OCI-LY3 (cell line): ENCODE data around the gene PADI3.
"Not testable (repeated sequence)": the region's sequence is repeated elsewhere in the genome, so short reads cannot be mapped to it uniquely, and the experiment has no call there.

Source experiments
- H2AFZ ChIP-seq: fragments of 200-600, 300-600 bp; shearing (Covaris generic); 2 replicates; pipeline ENCODE4 v1.6.0; 2014; ENCODE audit warnings: antibody characterized with exemption, low read depth, low read length
- H3K27ac ChIP-seq: fragments of 200-600, 300-600 bp; sonication (generic); 2 replicates; pipeline ENCODE4 v1.5.1; 2014; ENCODE audit warnings: mild to moderate bottlenecking, low read length, moderate library complexity, mixed read lengths
- H3K27me3 ChIP-seq: fragments of 200-600, 300-600 bp; sonication (generic); 2 replicates; pipeline ENCODE4 v1.6.1; 2014; ENCODE audit warnings: low read depth, low read length, mixed read lengths
- H3K36me3 ChIP-seq: fragments of 200-600, 300-600 bp; sonication (generic); replicated peaks from 2 replicates; pipeline ENCODE3; 2014; ENCODE audit warnings: low read depth, low read length, mixed read lengths
- H3K4me1 ChIP-seq: fragments of 300-600, 200-600 bp; sonication (generic); 2 replicates; pipeline ENCODE4 v1.6.1; 2014; ENCODE audit warnings: low read length, mixed read lengths
- H3K4me2 ChIP-seq: fragments of 200-600, 300-600 bp; sonication (generic); 2 replicates; pipeline ENCODE4 v1.6.1; 2014; ENCODE audit warnings: low read length, mixed read lengths
- H3K4me3 ChIP-seq: fragments of 300-600, 200-600 bp; sonication (generic); 2 replicates; pipeline ENCODE4 v1.5.1; 2014; ENCODE audit warnings: antibody characterized with exemption, mild to moderate bottlenecking, low read length, moderate library complexity
- H3K79me2 ChIP-seq: fragments of 300-600, 200-600 bp; shearing (Covaris generic); 2 replicates; pipeline ENCODE4 v1.6.1; 2014; ENCODE audit warnings: mild to moderate bottlenecking, low read length, mixed read lengths
- H3K9ac ChIP-seq: fragments of 300-600, 200-600 bp; shearing (Covaris generic); 2 replicates; pipeline ENCODE4 v1.6.0; 2014; ENCODE audit warnings: mild to moderate bottlenecking, low read length, moderate library complexity
- H3K9me3 ChIP-seq: fragments of 200-600, 300-600 bp; shearing (Covaris generic); 2 replicates; pipeline ENCODE4 v1.6.1; 2014; ENCODE audit warnings: low read length, mixed read lengths; ENCODE audit not compliant: insufficient read depth
- H4K20me1 ChIP-seq: fragments of 200-600, 300-600 bp; sonication (generic); 2 replicates; pipeline ENCODE4 v1.6.1; 2016; ENCODE audit warnings: low read length, mixed read lengths; ENCODE audit not compliant: insufficient read depth
- CTCF ChIP-seq: fragments of 200-600, 300-600 bp; sonication (generic); IDR thresholded peaks from 2 replicates; pipeline ENCODE4 v1.5.1; 2014; ENCODE audit warnings: antibody characterized with exemption, low read length, low read depth
- EZH2phosphoT487 ChIP-seq: fragments of 200-600 bp; shearing (Covaris generic); IDR thresholded peaks from 2 replicates; pipeline ENCODE4 v1.6.1; 2018; ENCODE audit warnings: antibody characterized with exemption, mixed run types, low read depth

Gene PADI3

GRCh38 chr1:17316704-17317103, 67.8 kb downstream of the PADI3 start:
- H3K27me3 ChIP-seq: no peaks in the 10 kb centered on the region
- no peak overlapping the region for H3K9ac ChIP-seq
- no peak for TF ChIP-seq EZH2phosphoT487
- TF ChIP-seq CTCF: no peak

DNA sequence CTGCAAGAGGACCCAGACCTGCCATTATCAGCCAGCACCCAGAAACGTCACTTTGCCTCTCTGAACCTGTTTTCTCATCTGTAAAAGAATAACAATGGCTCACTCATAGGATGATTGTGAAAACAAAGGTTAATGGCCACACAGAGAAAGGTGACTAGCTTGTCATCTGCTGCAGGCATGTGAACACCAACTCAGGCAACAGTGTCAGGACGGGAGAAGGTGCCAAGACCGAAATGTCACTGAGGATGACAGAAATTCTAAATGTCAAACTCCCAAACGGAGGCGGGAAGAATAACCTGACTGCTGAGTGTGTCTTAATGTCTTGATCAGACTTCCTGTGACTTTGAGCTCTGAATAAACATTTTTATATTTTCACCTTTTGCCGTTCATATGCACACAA, 69.4 kb downstream of the PADI3 start:
- Histone ChIP-seq H4K20me1 (no peaks in the 10 kb centered on the region), H3K4me3 (no peak overlapping the region), H3K4me1 (no peaks in the 10 kb centered on the region), H3K36me3 (no peaks in the 10 kb centered on the region), H3K9me3 (no peaks in the 10 kb centered on the region), H3K27ac (no peak overlapping the region), H3K4me2 (no peak overlapping the region), H3K79me2 (no peaks in the 10 kb centered on the region), H3K9ac (no peak overlapping the region), H3K27me3 (no peaks in the 10 kb centered on the region), H2AFZ (no peak overlapping the region)
- TF ChIP-seq CTCF: no peak
- TF ChIP-seq EZH2phosphoT487: no peak

More at GRCh38 chr1:17316704-17317103, 67.8 kb downstream of the PADI3 start:
- Histone ChIP-seq H3K27ac (no peak overlapping the region), H3K79me2 (no peaks in the 10 kb centered on the region), H2AFZ (no peak overlapping the region), H3K9me3 (no peaks in the 10 kb centered on the region), H3K4me3 (no peak overlapping the region), H3K36me3 (no peaks in the 10 kb centered on the region), H4K20me1 (no peaks in the 10 kb centered on the region), H3K4me2 (no peak overlapping the region), H3K4me1 (no peaks in the 10 kb centered on the region)

GRCh38 chr1:17319561-17320350, 70.9 kb downstream of the PADI3 start:
- no peak overlapping the region for H3K4me2 ChIP-seq

GRCh38 chr1:17321857-17322390, 73.0 kb downstream of the PADI3 start:
- H3K27me3 ChIP-seq, H3K27ac ChIP-seq, H3K9me3 ChIP-seq, H3K4me2 ChIP-seq, H3K9ac ChIP-seq, H4K20me1 ChIP-seq, H3K4me3 ChIP-seq, H3K36me3 ChIP-seq, H3K79me2 ChIP-seq, H2AFZ ChIP-seq, H3K4me1 ChIP-seq: not testable (repeated sequence)

More at GRCh38 chr1:17319561-17320350, 70.9 kb downstream of the PADI3 start:
- Histone ChIP-seq H3K9me3 (no peaks in the 10 kb centered on the region), H3K36me3 (no peaks in the 10 kb centered on the region), H3K27ac (no peak overlapping the region), H3K9ac (no peak overlapping the region), H3K4me3 (no peak overlapping the region), H3K79me2 (no peaks in the 10 kb centered on the region), H3K4me1 (no peaks in the 10 kb centered on the region), H4K20me1 (no peaks in the 10 kb centered on the region), H2AFZ (no peak overlapping the region), H3K27me3 (peaks cover 3% of the 10 kb centered on the region; the same call in 1 of the 2 replicates)
- TF ChIP-seq CTCF (no peak), EZH2phosphoT487 (no peak)
